ENCODE measurements around the gene PLEKHO2.

GRCh38 chr15:64875641-64876223, 34.0 kb downstream of the PLEKHO2 start:
- no peak for TF ChIP-seq POLR2A (IDR thresholded peaks at IDR 0.05; ENCODE audit: low read depth, low read length)
- no peak for TF ChIP-seq POLR2AphosphoS5 (IDR thresholded peaks at IDR 0.05; ENCODE audit: low read depth, low read length)
